GM06990 (cell line): ENCODE measurements around the gene ANXA9.

ENCODE experiments used
- DNase-seq: peaks from one replicate; pipeline ENCODE4 v3.0.0-alpha.2; 2011; ENCODE audit not compliant: insufficient read length; ENCODE audit errors: extremely low read depth
- H3K27me3 ChIP-seq: replicated peaks from 2 replicates; pipeline ENCODE4 v1.6.0; 2011; ENCODE audit warnings: low read length; ENCODE audit not compliant: control insufficient read depth, insufficient read depth
- H3K36me3 ChIP-seq: 2 replicates; pipeline ENCODE4 v1.5.1; 2011; ENCODE audit warnings: low read length; ENCODE audit not compliant: control insufficient read depth, insufficient read depth
- H3K4me3 ChIP-seq: replicated peaks from 2 replicates; pipeline ENCODE4 v1.5.1; 2011; ENCODE audit warnings: low read depth, mild to moderate bottlenecking, control low read depth, low read length
- CTCF ChIP-seq: IDR thresholded peaks from 2 replicates; pipeline ENCODE4 v1.5.1; 2011; ENCODE audit warnings: low read length, control low read depth, mild to moderate bottlenecking, inconsistent platforms; ENCODE audit not compliant: insufficient read depth, poor library complexity, severe bottlenecking

The ANXA9 gene

GRCh38 chr1:150960646-150961045 lies 21.4 kb upstream of the ANXA9 start:
- no peak for DNase-seq
- no peak overlapping the region for H3K4me3 ChIP-seq
- H3K36me3 ChIP-seq = peaks cover 25% of the 10 kb centered on the region
- TF ChIP-seq CTCF = no peak
- H3K27me3 ChIP-seq = no peaks in the 10 kb centered on the region

GRCh38 chr1:150961756-150962155 lies 20.3 kb upstream of the ANXA9 start:
- H3K4me3 ChIP-seq = no peak overlapping the region
- no peak for TF ChIP-seq CTCF
- DNase-seq = no peak
- H3K36me3 ChIP-seq = peaks cover 35% of the 10 kb centered on the region
- no peaks in the 10 kb centered on the region for H3K27me3 ChIP-seq

- Histone ChIP-seq H3K27me3 (no peaks in the 10 kb centered on the region), H3K4me3 (no peak overlapping the region), H3K36me3 (peaks cover 46% of the 10 kb centered on the region)
- no peak for TF ChIP-seq CTCF
- DNase-seq = no peak
Measured at GRCh38 chr1:150963321-150964163, 18.6 kb upstream of the ANXA9 start.

GRCh38 chr1:150964164-150964489 lies 18.0 kb upstream of the ANXA9 start:
- Histone ChIP-seq H3K36me3 (peaks cover 45% of the 10 kb centered on the region), H3K27me3 (no peaks in the 10 kb centered on the region), H3K4me3 (no peak overlapping the region)
- no peak for TF ChIP-seq CTCF
- no peak for DNase-seq

- H3K4me3 ChIP-seq = no peak overlapping the region
- no peaks in the 10 kb centered on the region for H3K27me3 ChIP-seq
- no peak for DNase-seq
- no peak for TF ChIP-seq CTCF
- H3K36me3 ChIP-seq = peaks cover 45% of the 10 kb centered on the region
Measured at GRCh38 chr1:150965605-150966004, 16.5 kb upstream of the ANXA9 start.
